Measurements from ENCODE around the gene KCNJ15. TPM values are rescaled to one million over a fixed set of nuclear protein-coding genes. Genes with fewer than 3 reads are reported as not detected.

Gene KCNJ15
- total and polyA plus RNA-seq, 2 of the 8 experiments (the other 6 are each of a cell fraction or from before 2014, with no cell fraction given): under 0.01 TPM; not detected in 1

DNA sequence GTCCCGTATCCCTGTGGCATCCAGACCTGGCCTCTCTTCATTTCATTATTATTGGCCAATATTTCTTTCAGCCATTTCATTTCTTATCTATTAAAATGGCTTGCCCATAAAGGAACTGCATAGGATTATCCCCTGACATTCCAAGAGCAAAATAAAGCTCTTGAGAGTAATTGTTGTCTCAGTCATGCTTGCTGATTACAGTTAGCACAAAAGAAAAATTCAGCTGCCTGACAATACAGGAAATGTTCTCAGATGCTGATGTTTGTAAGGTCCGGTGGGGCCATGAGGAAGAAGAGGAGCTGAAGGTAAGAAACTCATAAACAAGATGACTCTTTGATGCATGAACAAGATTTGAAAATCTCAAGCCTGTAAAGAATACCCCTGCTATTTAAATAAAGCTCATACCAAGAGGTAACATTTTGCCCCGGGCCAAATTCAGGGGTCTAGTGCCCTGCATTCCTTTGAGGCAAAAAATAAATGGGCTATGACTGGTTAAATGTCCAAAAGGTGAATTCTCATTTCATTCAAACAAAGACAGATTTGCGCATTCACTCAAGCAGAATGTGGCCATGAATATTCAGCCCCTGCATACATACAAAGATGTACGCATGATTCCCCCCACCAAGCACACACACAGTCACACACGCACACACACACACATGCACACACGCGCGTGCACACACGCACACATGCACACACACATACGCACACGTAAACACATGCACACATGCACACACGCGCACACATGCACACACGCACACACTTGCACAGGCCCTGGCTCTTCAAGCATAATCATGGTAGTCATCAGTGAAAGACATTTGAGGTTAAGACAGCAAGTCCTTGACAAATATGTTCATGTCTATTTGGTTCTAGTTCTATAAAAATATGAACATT is 44.8 kb downstream of the KCNJ15 start:
- Histone ChIP-seq H4K20me1 (replicated peaks in 1 of 2; ENCODE audit: control insufficient read depth in 1 of 2, insufficient read depth in 2 of 2, low read length in 2 of 2) (no peaks in the 10 kb centered on the region), H3K18ac (ENCODE audit: extremely low read depth, low read length) (no peak overlapping the region), H3K4me3 (ENCODE audit: extremely low read depth in 1 of 4, insufficient read depth in 2 of 4, low read depth in 3 of 4, low read length in 4 of 4) (no peak overlapping the region), H2AFZ (ENCODE audit: low read length) (no peak overlapping the region), H3K79me1 (ENCODE audit: low read depth, low read length) (no peaks in the 10 kb centered on the region), H4K5ac (ENCODE audit: insufficient read length, low read depth, low read length) (no peak overlapping the region), H2BK5ac (ENCODE audit: low read depth, low read length) (no peak overlapping the region), H2AK5ac (ENCODE audit: low read depth, low read length) (no peak overlapping the region), H3K4me2 (ENCODE audit: insufficient read depth in 1 of 2, low read depth in 2 of 2, low read length in 2 of 2) (no peak overlapping the region), H3K4ac (replicated peaks; ENCODE audit: insufficient read length, low read depth, low read length) (no peak overlapping the region), H2BK20ac (ENCODE audit: low read length) (no peak overlapping the region), H3K23ac (ENCODE audit: insufficient read length) (peak overlapping the region; percentile 92), H3K27ac (ENCODE audit: low read depth, low read length) (no peak overlapping the region), H3K79me2 (ENCODE audit: control insufficient read depth in 1 of 2, insufficient read depth in 2 of 2, low read length in 2 of 2) (no peaks in the 10 kb centered on the region), H4K91ac (replicated peaks; ENCODE audit: insufficient read length, low read length) (no peak overlapping the region), H3K9me3 (ENCODE audit: insufficient read depth in 2 of 2, low read depth in 1 of 2, low read length in 1 of 2) (no peaks in the 10 kb centered on the region), H2BK120ac (replicated peaks; ENCODE audit: low read depth, low read length) (no peak overlapping the region), H2BK15ac (ENCODE audit: low read length) (no peak overlapping the region), H4K8ac (ENCODE audit: extremely low read depth, insufficient read depth, low read length) (no peak overlapping the region), H3K23me2 (ENCODE audit: low read depth, low read length) (no peaks in the 10 kb centered on the region), H3K56ac (replicated peaks; ENCODE audit: insufficient read length, low read depth, low read length) (no peak overlapping the region), H3K9ac (replicated peaks in 1 of 4; ENCODE audit: extremely low read depth in 1 of 4, low read depth in 3 of 4, low read length in 3 of 4) (no peak overlapping the region), H3K14ac (ENCODE audit: insufficient read length) (peak overlapping the region; percentile 87), H3K36me3 (ENCODE audit: control insufficient read depth in 2 of 4, insufficient read depth in 4 of 4, low read length in 3 of 4) (no peaks in the 10 kb centered on the region), H2BK12ac (ENCODE audit: low read depth, low read length) (no peak overlapping the region), H3K27me3 (replicated peaks in 1 of 4; ENCODE audit: control insufficient read depth in 3 of 4, extremely low read depth in 1 of 4, insufficient read depth in 3 of 4, low read length in 3 of 4) (no peaks in the 10 kb centered on the region), H3K4me1 (replicated peaks in 1 of 4; ENCODE audit: control insufficient read depth in 3 of 4, insufficient read depth in 4 of 4, low read length in 3 of 4) (peaks cover 0 to 8% (median 4%) of the 10 kb centered on the region in 4 experiments; a peak in 6 of 7 replicates)
- ChIA-PET CTCF (ENCODE audit: partially characterized antibody) (interaction anchor here (0.6 to 1.3 kb wide), 3 partner anchors 10 to 51 kb away, joined by 3 read pairs; no protein-coding TSS in a partner anchor), POLR2A (ENCODE audit: partially characterized antibody) (no interaction called here)
- FAIRE-seq (no peak), DNase-seq (ENCODE audit: low read depth in 1 of 2, low spot score in 2 of 2) (no peak)
- WGBS, 2 experiments (ENCODE audit: extremely low coverage in 1 of 2, insufficient coverage in 1 of 2, insufficient read length in 1 of 2, insufficient replicate concordance in 2 of 2, low coverage in 1 of 2, low lambda C conversion rate in 2 of 2, missing lambda C conversion rate in 1 of 2): 85% methylated on average over 15 of the region's 15 CpGs; no CpG with 5 or more reads in 1 of the 2 experiments
- TF ChIP-seq SRF (IDR thresholded peaks at IDR 0.05; ENCODE audit: low read depth, low read length) (no peak), BRCA1 (IDR thresholded peaks at IDR 0.05; ENCODE audit: low read depth, low read length) (no peak), NANOG (IDR thresholded peaks at IDR 0.05; ENCODE audit: insufficient read depth, low read depth, low read length, poor library complexity, severe bottlenecking) (no peak), ZNF274 (IDR thresholded peaks at IDR 0.05; ENCODE audit: borderline replicate concordance, extremely low read depth, low read length) (no peak), CHD2 (IDR thresholded peaks at IDR 0.05; ENCODE audit: low read length) (no peak), GTF2F1 (IDR thresholded peaks at IDR 0.05; ENCODE audit: borderline replicate concordance, low read depth, low read length) (no peak), POU5F1 (IDR thresholded peaks at IDR 0.05; ENCODE audit: low read depth, low read length) (no peak), EZH2 (IDR thresholded peaks at IDR 0.05; ENCODE audit: low read depth, low read length, severe bottlenecking) (no peak)

Measured in H1 (cell line).